Keratinocyte (primary cell): ENCODE measurements around the gene CXCR4. TPM values are rescaled to one million over a fixed set of nuclear protein-coding genes. Genes with fewer than 3 reads are reported as not detected.
"Not testable (repeated sequence)": the region's sequence is repeated elsewhere in the genome, so short reads cannot be mapped to it uniquely, and the experiment has no call there.

Experiments used
- DNase-seq: peaks from one replicate; pipeline ENCODE4 v3.0.0-alpha.2; 2011; ENCODE audit warnings: low read depth, missing footprints, low spot score
- FAIRE-seq: peaks from 2 replicates; lab custom pipeline; 2011; peaks lifted over from hg19 to GRCh38; lab: Jason Lieb, UNC
- H2AFZ ChIP-seq: 2 replicates; pipeline ENCODE4 v1.6.0; 2012; ENCODE audit warnings: low read length, control low read depth, inconsistent platforms; ENCODE audit not compliant: control insufficient read depth
- H3K27ac ChIP-seq: 2 replicates; pipeline ENCODE4 v1.5.1; 2011; ENCODE audit warnings: low read length; ENCODE audit not compliant: control insufficient read depth, insufficient read depth
- H3K27me3 ChIP-seq: 3 replicates; pipeline ENCODE4 v1.6.0; 2011; ENCODE audit warnings: low read length; ENCODE audit not compliant: control insufficient read depth, insufficient read depth; ENCODE audit errors: extremely low read depth
- H3K36me3 ChIP-seq, 2 experiments: 2 replicates in 1 of 2; 3 replicates in 1 of 2; pipeline ENCODE4 v1.5.1; 2011; ENCODE audit warnings: low read length in 2 of 2, mild to moderate bottlenecking in 1 of 2; ENCODE audit not compliant: control insufficient read depth in 2 of 2, insufficient read depth in 2 of 2; ENCODE audit errors: extremely low read depth in 1 of 2
- H3K4me1 ChIP-seq: 3 replicates; pipeline ENCODE4 v1.5.1; 2011; ENCODE audit warnings: low read length; ENCODE audit not compliant: control insufficient read depth, insufficient read depth; ENCODE audit errors: extremely low read depth
- H3K4me2 ChIP-seq: 3 replicates; pipeline ENCODE4 v1.6.0; 2011; ENCODE audit warnings: low read depth, low read length; ENCODE audit not compliant: control insufficient read depth, insufficient read depth; ENCODE audit errors: extremely low read depth
- H3K4me3 ChIP-seq, 3 experiments: fragments of 200-600 bp in 1 of 3; sonication (generic) in 1 of 3; 2 replicates in 2 of 3; 3 replicates in 1 of 3; pipeline ENCODE4 v1.5.1; 2011 to 2016; ENCODE audit warnings: low read length in 3 of 3, mild to moderate bottlenecking in 3 of 3, control low read depth in 2 of 3, inconsistent platforms in 1 of 3, low read depth in 1 of 3, mixed read lengths in 1 of 3, mixed run types in 1 of 3, moderate library complexity in 1 of 3; ENCODE audit not compliant: control insufficient read depth in 2 of 3, insufficient read depth in 2 of 3; ENCODE audit errors: extremely low read depth in 1 of 3
- H3K79me2 ChIP-seq: 2 replicates; pipeline ENCODE4 v1.6.0; 2012; ENCODE audit warnings: low read length; ENCODE audit not compliant: control insufficient read depth, insufficient read depth
- H3K9ac ChIP-seq: 3 replicates; pipeline ENCODE4 v1.6.0; 2011; ENCODE audit warnings: low read length; ENCODE audit not compliant: control insufficient read depth, insufficient read depth; ENCODE audit errors: extremely low read depth
- H3K9me1 ChIP-seq: 3 replicates; pipeline ENCODE4 v1.6.0; 2011; ENCODE audit warnings: low read length; ENCODE audit not compliant: control insufficient read depth, insufficient read depth; ENCODE audit errors: extremely low read depth
- H3K9me3 ChIP-seq: 2 replicates; pipeline ENCODE4 v1.5.1; 2012; ENCODE audit warnings: low read depth, low read length; ENCODE audit not compliant: control insufficient read depth
- H4K20me1 ChIP-seq: 3 replicates; pipeline ENCODE4 v1.6.0; 2011; ENCODE audit warnings: low read length; ENCODE audit not compliant: control insufficient read depth, insufficient read depth; ENCODE audit errors: extremely low read depth
- CTCF ChIP-seq, 3 experiments: IDR thresholded peaks in 1 of 3; conservative IDR thresholded peaks in 1 of 3; optimal IDR thresholded peaks in 1 of 3; 2 replicates in 2 of 3; 3 replicates in 1 of 3; pipeline versions ENCODE3 to v1.5.1; 2011; ENCODE audit warnings: low read length in 3 of 3, mild to moderate bottlenecking in 3 of 3, moderate library complexity in 2 of 3, control low read depth in 1 of 3, inconsistent platforms in 1 of 3; ENCODE audit not compliant: insufficient read depth in 2 of 3; ENCODE audit errors: extremely low read depth in 1 of 3
- EZH2 ChIP-seq: IDR thresholded peaks from one replicate; pipeline ENCODE4 v1.6.1; 2012; ENCODE audit warnings: inconsistent platforms, mild to moderate bottlenecking, low read length, moderate library complexity
- dilution Hi-C: fragments of 300-500 bp; cut with MboI; formaldehyde crosslinking; loops from one replicate; pipeline ENCODE4 v1.7.0; 2020; ENCODE audit warnings: low sequenced_read_pairs; ENCODE audit not compliant: extremely low pct_ligation_motif_present
- polyA plus RNA-seq, 5 experiments: library from polyadenylated mRNA; depleted of rRNA in 3 of 5; stranded (reverse) in 3 of 5; stranded (forward) in 1 of 5; unstranded in 1 of 5; fragments of >200 nt; gene quantifications; 1 replicate in 1 of 5; 2 replicates in 3 of 5; 3 replicates in 1 of 5; pipeline versions ENCODE4 v1.2.1 to v1.2.3, GENCODE V29; 2011 to 2012; ENCODE audit warnings: missing spikeins in 2 of 5, low read depth in 1 of 5, low replicate concordance in 1 of 5

The CXCR4 gene
- polyA plus RNA-seq, 1 donor (not counting 4 experiments of a cell fraction or from before 2014, with no cell fraction given): 0.08 TPM

- Histone ChIP-seq H4K20me1 (no peaks in the 10 kb centered on the region), H3K79me2 (no peaks in the 10 kb centered on the region), H3K9me1 (no peaks in the 10 kb centered on the region), H3K36me3 (no peaks in the 10 kb centered on the region), H3K4me1 (no peaks in the 10 kb centered on the region), H3K9me3 (no peaks in the 10 kb centered on the region), H3K27ac (no peak overlapping the region), H3K9ac (no peak overlapping the region), H3K4me3 (no peak overlapping the region), H3K27me3 (no peaks in the 10 kb centered on the region), H3K4me2 (no peak overlapping the region), H2AFZ (no peak overlapping the region)
- no peak for DNase-seq
- FAIRE-seq: no peak
- TF ChIP-seq EZH2: no peak
- no peak for TF ChIP-seq CTCF (optimal IDR thresholded peaks at IDR 0.05 in 1 of 3, IDR thresholded peaks at IDR 0.05 in 1 of 3, conservative IDR thresholded peaks at IDR 0.05 in 1 of 3; ENCODE audit: extremely low read depth in 1 of 3, insufficient read depth in 2 of 3, low read length in 3 of 3)
- dilution Hi-C loops: no loop called here
Measured at GRCh38 chr2:136072621-136073020, 45.3 kb downstream of the CXCR4 start.

GRCh38 chr2:136071887-136072286, 46.1 kb downstream of the CXCR4 start:
- H3K4me1 ChIP-seq, H4K20me1 ChIP-seq, H3K27ac ChIP-seq, H3K4me3 ChIP-seq, H3K9me1 ChIP-seq, FAIRE-seq, H3K79me2 ChIP-seq, H2AFZ ChIP-seq, H3K4me2 ChIP-seq, H3K9me3 ChIP-seq, H3K27me3 ChIP-seq, DNase-seq, H3K36me3 ChIP-seq, H3K9ac ChIP-seq, dilution Hi-C loops: not testable (repeated sequence)

- dilution Hi-C loops: no loop called here
- H3K27ac ChIP-seq: no peak overlapping the region
- no peaks in the 10 kb centered on the region for H3K79me2 ChIP-seq
- no peak overlapping the region for H3K9ac ChIP-seq
- H3K4me3 ChIP-seq: no peak overlapping the region
- no peaks in the 10 kb centered on the region for H3K27me3 ChIP-seq
- no peaks in the 10 kb centered on the region for H3K9me3 ChIP-seq
- no peaks in the 10 kb centered on the region for H4K20me1 ChIP-seq
- DNase-seq (no peak), FAIRE-seq (no peak)
- H3K36me3 ChIP-seq: no peaks in the 10 kb centered on the region
- H3K9me1 ChIP-seq: no peaks in the 10 kb centered on the region
- H2AFZ ChIP-seq: no peak overlapping the region
- no peaks in the 10 kb centered on the region for H3K4me1 ChIP-seq
- TF ChIP-seq CTCF (optimal IDR thresholded peaks at IDR 0.05 in 1 of 3, IDR thresholded peaks at IDR 0.05 in 1 of 3, conservative IDR thresholded peaks at IDR 0.05 in 1 of 3; ENCODE audit: extremely low read depth in 1 of 3, insufficient read depth in 2 of 3, low read length in 3 of 3): no peak
- TF ChIP-seq EZH2: no peak
- H3K4me2 ChIP-seq: no peak overlapping the region
Measured at GRCh38 chr2:136070913-136071312, 47.0 kb downstream of the CXCR4 start.
